GM21786 (cell line): Measurements from ENCODE around the gene TNIK.
"Not testable (repeated sequence)": the region's sequence is repeated elsewhere in the genome, so short reads cannot be mapped to it uniquely, and the experiment has no call there.

Source experiments
- ATAC-seq: cut with Tn5 transposase; IDR thresholded peaks from one replicate; pipeline ENCODE4 v1.9.1; 2021; ENCODE audit not compliant: unreplicated experiment

TNIK gene

DNA sequence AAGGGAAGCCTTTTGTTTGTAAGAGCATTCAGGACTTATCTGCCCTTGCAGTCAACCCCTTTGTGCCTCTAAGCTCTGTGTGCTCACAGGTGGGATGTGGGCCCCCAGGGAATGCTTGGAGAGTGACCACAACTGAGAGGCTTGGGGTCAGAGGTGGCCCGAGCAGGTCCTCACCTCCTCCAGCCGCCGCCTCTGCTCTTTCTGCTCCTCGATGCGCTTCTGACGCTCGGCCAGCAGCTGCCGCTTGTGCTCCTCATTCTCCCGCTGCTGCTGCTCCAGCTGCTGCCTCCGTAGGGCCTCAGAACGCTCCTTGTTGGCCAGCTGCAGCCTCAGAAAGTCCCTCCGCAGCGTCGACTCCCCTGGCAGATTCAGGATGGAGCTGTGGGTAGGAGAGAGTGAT, 302.9 kb downstream of the TNIK start:
- no peak for ATAC-seq

DNA sequence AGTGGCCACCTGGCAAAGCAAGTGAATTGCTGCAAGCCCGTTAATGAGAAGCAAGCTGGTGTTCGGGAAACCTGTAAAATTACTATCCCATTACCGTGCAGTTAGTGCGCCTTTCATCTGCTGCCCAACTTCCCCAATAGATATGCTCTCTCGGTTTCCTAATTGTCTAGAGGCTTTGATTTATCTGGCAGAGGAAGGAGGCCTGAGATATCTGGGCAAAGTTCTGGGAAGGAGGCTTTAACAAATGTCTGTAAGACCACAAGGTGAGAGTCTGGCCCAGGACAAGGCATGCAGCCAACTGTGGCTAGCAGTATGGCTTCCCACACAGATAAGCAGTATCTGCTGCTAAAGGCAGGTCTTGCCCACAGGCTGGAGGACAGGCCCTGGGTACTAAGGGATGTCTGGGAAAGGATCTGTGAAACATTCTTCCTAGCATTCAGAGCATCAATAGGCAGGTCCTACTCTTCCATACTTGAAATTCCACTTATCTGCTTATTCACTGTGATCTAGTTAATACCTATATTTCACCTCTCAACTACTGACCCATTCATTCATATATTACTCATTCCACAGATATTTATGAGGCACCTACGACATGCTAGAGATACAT, 303.7 kb downstream of the TNIK start:
- ATAC-seq: no peak

DNA sequence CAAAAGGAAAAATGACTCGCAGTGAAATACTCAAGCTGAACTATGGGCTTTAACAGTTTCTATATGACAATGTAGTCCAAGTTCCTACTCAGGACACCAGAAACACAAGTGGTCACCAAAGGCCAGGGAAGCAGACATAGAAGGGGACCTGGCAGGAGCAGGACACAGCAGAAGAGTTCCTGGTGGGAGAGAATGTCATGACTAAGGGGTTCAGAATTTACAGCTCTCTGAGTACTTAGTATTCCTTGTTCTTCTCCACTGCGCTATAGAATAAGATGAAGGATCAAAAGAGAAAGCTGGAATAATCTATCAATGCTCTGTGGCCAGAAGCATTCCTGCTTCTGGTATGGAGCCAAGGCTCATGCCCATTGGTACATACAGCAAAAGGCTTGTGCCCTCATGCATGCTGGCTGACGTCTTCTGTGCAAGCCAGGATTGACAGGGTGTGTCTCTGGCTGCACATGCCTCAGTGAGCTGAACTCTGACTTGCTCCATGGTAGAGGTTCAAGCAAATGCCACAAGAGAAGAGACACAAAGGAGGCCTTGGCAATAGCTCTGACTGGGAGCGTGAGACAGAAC, 305.0 kb downstream of the TNIK start:
- no peak for ATAC-seq

DNA sequence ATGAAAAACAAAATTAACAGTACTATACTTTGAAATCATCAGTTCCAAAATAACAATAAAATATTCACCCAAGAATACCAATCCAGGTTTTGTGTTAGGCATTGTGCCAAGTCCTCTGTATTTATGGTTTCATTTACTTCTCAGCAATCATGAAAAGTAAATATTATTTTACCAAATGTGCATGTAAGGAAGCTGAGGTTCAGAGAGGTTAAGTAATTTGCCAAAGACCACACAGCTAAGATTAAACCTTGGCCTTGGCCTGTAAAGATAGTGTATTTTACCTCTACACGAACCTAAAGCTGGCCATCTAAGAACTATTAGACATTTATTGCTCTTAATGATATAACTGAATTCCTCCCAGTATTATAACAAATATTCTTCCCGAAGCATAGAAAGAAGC, 309.3 kb downstream of the TNIK start:
- ATAC-seq: no peak

DNA sequence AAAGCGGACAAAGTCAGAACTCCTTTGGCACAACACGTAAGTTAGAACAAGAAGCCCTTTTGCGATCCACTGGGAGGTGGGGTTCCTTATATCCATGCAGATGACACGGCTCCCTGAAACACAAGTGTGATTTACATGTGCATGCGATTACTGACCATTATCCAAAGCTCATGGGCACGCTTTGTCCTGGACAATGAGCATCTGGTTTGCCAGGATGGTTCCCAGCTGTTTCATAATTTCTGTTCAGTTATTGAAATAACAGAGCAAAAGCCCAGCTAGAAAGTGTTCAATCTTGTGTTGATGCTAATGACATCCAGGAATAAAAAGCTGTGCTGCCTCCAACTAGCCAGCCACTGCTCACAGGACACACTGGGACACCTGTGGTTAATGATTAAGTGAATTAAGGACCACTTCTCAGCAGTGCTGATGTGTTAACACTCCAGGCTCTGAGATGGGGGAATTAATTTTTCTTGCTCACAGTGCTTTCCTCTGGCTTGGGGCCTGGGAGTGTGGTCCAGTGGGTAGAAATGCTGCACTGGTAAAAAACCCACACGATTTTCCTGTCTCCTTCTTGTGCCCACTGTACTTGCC, 310.6 kb downstream of the TNIK start:
- no peak for ATAC-seq

DNA sequence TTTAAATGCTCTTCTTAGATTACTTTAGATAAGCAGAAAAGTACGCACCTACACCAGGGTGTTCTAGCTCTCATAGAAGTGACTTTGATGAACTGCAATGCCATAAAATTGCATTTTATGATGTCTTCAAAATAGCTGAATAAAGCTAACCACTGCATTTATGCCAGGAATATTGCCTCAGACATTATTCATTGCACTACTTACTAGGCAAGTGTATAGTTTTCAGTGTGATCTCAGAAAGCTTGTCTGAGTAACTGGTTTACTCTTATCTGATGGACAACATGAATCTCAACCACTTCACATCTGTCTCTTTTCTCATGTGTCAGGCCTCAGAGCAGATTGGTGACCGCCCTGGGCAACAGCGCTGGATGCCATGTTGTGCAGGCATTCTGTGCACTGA, 314.4 kb downstream of the TNIK start:
- no peak for ATAC-seq

DNA sequence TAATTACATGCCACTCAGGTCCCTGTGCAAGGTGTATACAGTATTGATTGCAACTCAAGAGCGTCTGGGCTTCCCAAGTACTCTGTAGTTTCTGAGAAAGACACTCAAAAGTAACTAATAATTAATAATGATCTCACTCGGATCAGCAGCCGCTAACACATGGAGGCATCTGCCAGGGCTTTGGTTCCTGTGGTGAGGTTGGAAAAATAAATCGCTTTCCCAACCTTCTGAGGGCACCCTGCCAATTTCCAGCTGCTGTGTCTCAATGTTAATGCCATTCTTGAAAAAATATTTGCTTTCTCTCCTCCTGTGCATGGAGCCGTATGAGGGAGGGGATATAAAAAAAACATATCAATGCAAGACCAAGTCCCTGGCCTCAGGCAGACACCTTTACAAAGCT, 317.2 kb downstream of the TNIK start:
- ATAC-seq: no peak

DNA sequence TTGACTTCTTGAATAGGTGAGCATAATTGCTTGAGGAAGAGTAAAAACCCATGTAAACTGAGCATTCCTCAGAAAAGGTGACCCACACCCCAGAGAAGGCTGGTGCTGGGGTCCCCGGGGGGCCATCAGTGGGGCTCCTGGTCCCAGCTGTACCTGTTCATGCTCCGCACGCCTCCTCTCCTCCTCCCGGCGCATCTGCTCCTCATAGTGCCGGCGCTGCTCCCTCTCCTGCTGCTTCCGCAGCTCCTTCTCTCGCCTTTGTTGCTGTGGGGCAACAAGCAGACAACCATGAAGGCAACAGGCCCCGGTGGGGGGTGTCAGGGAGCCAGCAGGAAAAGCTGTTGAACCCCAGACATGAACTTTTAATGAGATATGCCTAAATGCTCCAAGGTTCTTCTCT, 320.0 kb downstream of the TNIK start:
- ATAC-seq: no peak

DNA sequence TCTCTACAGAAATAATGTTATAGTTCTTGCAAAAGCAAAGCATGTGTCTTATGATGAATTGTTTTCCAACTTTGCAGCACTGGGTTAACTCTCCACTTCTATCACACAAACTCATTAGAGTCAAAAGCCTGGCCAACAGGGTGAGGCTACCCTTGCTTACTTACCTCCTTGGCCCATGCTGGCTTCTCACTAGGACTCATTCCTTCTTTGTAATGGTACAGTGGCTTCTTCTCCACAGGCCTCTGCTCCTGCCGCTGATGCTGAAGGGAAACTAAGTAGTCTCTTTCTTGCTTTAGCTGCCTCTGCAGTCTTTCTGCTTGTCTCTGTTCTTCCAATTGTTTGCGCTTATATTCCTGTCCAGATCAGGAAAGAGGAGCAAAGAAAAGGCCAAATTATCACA, 322.2 kb downstream of the TNIK start:
- ATAC-seq: no peak

DNA sequence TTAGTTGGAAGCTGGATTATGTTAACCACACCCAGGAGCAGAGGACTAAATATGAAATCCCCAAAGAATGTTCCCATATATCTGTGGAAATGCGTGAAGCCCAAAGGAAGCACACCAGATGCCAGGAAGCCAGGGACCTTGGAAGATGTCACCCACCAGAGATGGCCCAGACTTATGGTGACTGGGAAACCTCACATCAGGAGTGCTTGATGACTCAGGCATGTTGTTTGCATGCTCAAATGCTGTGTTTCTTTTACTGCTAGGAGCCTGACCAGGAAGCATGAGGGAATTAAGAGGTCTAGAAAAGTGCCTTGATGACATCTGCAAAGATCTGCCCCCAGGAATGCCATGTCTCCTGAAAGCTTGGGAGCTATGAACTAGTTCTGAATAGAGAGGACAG, 324.7 kb downstream of the TNIK start:
- no peak for ATAC-seq

DNA sequence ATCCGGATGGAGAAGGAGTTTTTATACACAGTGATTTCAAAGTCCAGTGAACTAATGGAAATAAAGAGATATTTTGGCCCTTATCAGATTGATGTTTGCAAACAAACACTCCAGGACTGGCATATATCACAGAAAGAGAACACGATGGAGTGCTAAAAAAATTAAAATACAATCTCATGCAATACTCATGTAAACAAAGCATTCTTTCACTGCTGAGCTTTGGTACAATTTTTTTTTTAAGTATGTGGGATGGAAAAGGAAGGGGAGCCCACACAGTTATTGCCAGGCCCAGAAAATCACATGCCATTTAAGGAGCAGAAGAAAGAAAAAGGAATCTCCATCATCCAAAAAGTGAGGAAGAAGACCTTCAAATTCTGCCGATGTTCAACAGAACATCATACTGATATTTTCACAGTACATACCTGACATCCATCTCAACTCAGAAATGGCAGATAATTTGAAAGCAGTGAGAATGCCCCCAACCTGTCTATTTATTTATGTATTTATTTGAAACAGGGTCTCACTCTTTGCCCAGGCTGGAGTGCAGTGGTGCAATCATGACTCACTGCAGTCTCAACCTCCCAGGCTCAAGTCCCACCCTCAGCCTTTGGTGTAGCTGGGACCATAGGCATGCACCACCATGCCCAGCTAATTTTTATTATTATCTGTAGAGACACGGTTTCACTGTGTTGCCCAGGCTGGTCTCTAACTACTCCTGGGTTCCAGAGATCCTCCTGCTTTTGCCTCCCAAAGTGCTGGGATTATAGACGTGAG, 326.2 kb downstream of the TNIK start:
- ATAC-seq: no peak

DNA sequence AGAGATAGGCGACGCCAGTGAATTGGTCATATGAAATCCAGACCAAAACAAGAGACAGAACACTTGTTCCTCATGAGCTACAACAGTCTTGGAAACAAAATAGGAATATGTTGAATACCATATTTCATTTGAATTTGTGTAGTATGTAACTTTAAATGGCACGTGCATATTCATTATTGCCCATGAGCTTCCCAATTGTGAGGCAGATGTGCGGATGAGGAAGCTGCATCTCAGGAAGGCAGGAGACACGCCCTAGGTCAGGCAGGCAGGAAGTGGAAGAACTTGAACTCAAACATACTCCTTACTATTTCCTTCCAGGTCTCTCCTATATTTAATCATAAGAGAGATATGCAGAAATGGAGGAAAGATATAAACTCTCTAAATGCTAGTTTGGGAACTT, 326.9 kb downstream of the TNIK start:
- no peak for ATAC-seq

DNA sequence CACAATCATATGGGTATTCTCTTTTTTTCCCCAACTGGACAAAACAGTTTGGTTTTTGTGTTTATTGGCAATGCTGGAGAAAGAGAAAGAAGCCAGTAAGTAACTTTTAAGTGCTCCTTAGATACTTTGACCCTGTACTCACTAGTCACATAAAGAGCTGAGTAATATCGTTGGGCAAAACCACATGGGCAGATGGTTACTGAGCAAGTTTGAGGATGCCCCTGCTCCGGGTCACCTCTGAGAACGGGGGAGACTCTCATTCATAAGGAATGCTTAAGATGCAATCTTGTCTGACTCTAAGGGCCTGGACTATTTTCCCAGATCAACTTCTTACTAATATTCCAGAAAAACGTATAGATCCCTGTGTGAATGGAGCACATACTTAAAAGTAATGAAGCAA, 327.3 kb downstream of the TNIK start:
- no peak for ATAC-seq

DNA sequence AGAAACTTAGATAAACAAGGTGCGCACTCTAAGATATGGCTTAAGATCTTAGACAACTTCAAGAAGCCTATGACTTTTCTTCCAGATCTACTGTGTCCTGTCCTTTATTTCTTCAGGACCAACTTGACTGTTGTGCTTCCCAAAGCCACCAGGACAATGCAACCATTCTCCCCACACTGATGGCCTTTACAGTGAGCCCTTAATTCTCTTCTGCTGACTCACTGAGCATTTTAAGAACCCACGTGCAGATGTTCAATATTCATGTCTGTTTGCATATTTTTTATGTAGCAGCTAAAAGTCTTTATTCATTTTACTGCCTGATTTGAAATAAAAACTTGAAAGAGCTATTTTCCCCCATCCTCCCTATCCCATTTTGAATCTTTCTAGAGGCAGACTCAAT, 330.4 kb downstream of the TNIK start:
- ATAC-seq: no peak

DNA sequence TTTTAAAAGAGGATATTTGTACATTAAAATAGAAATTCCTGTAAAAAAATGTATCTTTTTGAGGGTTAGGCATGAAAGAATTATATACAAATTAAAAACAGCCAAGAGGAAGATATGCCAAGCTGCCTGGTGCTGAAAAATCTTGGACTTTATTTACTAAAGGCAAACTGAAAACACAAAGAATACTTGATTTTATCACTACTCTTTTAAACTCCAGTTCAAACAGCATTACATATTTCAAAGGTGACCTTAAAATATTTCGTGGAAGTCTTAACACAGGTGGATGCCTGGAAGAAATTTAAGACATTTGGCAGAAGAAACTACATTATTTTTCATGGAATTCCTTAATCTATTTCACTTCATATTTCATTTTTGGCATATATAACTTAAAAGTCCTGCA, 332.6 kb downstream of the TNIK start:
- no peak for ATAC-seq

DNA sequence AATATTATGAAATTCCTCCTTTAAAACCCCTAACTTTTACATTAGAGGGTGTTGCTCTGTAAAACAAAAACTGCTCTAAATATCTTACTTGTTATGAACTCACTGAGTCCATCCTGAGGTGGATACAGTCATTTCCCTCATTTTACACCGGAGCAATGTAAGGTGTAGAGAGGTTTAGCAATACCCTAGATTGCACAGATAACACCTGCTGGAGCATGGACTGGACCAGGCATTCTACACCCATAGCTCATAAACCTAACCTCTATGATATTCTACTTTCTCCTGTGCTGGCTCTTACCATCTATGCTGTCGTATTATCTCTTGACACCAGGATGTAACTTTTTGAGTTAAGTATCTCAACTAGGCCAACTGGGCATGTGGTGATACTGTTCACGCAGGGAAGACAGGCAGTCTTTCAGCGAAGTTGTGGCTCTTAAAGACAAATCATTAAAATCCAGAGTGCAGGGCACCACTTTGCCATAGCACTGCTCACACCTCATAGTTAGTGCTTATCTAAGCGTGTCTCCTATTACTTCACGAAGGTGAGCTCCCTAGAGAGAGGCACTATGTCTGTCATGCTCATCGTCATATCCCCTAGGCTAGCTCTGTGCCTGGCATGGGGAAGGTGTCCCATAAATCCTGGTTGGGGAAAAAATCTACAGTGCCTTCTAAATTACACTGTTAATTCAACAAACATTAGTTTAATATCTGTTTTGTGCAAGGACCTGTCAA, 333.6 kb downstream of the TNIK start:
- no peak for ATAC-seq

DNA sequence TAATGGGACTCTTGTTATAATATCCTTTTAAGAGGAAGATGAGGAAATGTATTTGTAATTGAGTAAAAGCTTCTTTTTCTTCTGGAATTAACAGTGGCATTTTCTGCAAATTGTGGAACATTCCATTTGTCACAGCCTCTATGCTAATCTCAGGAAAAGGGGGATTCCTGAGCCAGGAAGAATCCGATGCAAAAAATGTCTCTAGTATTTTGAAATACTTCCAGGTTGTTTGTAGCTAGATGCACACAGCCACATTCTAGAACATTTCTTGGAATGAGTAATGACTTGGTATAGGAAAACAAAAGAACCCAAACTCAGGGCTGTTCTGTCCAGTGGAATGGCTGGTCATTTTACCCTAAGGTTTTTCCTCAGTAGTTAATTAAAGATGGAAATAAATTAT, 335.2 kb downstream of the TNIK start:
- ATAC-seq: no peak

DNA sequence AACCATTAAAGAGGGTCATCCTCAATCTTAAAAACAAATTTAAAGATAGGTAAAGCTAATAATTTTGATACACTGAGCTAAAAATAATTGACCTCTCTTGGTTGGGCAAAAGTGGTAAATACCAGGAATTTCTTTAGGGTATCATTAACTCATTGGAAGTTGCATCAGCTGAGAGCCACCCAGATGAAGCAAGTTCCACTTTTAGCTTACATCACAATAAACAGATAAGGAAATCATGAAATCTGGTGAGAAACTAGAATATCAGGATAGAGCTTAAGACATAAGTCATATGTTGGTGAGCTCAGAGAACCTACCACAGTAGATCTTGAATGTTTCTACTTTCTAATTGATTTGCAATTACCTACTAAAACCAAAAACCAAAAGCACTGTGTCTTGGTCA, 336.3 kb downstream of the TNIK start:
- ATAC-seq: no peak

DNA sequence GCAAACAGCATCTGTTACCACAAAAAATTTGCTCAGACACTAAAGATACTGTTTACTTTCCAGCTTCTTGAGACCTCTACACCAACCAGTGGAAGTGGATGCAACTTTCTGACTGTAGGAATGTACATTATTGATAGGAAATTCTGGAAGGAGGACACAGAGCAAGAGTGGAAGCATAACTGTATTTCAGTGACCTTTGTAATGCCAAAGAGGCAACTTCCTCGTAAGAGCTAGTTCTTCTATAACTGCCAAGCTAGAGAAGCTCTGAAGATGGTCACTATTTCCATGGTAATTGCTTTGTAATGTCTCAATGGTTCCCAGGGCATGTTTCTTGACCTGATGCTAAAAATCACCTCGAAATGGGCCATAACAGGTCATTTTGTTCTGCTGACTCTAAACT, 337.3 kb downstream of the TNIK start:
- no peak for ATAC-seq

DNA sequence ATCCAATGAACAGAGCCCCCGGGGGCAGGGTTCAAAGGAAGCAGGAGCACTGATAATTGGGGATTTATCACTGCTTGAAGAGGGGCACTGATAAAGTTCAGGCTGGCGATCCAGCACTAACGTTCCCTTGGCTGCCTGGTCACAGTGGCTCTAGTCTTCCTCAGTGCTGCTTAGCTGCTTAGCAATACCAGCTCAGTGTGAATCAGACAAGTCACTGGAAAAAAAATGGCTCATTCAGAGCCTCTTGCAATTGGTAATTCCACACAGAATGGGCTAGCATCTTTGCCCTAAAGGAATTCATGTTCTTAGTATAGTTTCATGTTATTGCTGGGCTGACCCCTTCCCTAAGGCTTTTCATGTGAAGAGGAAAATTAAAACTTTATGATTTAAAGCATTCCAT, 338.0 kb downstream of the TNIK start:
- no peak for ATAC-seq

DNA sequence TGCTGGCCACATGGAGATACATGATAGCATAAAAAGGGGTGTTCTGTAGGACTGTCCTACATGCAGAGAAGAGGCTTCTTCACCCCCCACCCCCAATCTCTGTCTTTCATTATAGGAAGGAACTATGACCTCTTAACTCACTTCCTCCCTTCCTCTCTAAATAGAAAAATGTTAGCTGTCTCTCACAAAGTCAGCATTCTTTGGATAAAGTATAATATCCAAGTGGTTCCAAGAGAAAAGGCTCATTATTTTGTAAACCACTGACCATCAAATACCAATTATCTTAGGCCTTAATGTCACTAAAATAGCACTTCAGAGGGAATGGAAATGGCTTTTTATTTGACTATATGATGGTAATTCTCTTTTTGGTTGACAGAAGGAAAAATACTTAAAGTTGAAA, 338.4 kb downstream of the TNIK start:
- ATAC-seq: no peak

DNA sequence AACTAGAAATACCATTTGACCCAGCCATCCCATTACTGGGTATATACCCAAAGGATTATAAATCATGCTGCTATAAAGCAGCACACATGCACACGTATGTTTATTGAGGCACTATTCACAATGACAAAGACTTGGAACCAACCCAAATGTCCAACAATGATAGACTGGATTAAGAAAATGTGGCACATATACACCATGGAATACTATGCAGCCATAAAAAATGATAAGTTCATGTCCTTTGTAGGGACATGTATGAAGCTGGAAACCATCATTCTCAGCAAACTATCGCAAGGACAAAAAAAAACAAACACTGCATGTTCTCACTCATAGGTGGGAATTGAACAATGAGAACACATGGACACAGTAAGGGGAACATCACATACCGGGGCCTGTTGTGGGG, 340.8 kb downstream of the TNIK start:
- ATAC-seq: not testable (repeated sequence)
